SU-DHL-6 (cell line): ENCODE data around the gene SLC22A17.

Experiments used
- CTCF ChIP-seq: fragments of 200-600 bp; sonication (generic); IDR thresholded peaks from one replicate; pipeline ENCODE4 v1.5.1; 2017; ENCODE audit warnings: antibody characterized with exemption, mild to moderate bottlenecking, low read length, moderate library complexity; ENCODE audit not compliant: insufficient read depth, poor library complexity, severe bottlenecking
- EZH2phosphoT487 ChIP-seq: fragments of 200-600 bp; sonication (generic), shearing (Covaris generic); conservative IDR thresholded peaks from 2 replicates; pipeline ENCODE4 v1.6.1; 2018; ENCODE audit warnings: mild to moderate bottlenecking, antibody characterized with exemption, low read length, moderate library complexity, mixed read lengths

- TF ChIP-seq CTCF (no peak), EZH2phosphoT487 (no peak)
These were observed 29.8 kb downstream of the SLC22A17 start for GRCh38 chr14:23322568-23323517.
